Stimulated activated CD4-positive, alpha-beta T cell treated with anti-CD3 and anti-CD28 coated beads, Interleukin-2, amount 100 ng/mL, for 24 hours (primary cell): ENCODE results near the gene SCAPER.

Experiments used
- DNase-seq, 2 donors: peaks; one replicate each; pipeline ENCODE4 v3.0.0-alpha.2; 2020

The SCAPER gene

GRCh38 chr15:76347482-76348055, 557.6 kb downstream of the SCAPER start:
- no peak for DNase-seq

GRCh38 chr15:76346669-76347481, 558.3 kb downstream of the SCAPER start:
- DNase-seq = peak in 1 of 2 donors; percentile 22

- peak in 1 of 2 donors; percentile 19 for DNase-seq
Measured at GRCh38 chr15:76345880-76346668, 559.1 kb downstream of the SCAPER start.

GRCh38 chr15:76345583-76345879, 559.6 kb downstream of the SCAPER start:
- no peak for DNase-seq

- DNase-seq = no peak
Measured at GRCh38 chr15:76344893-76345582, 560.1 kb downstream of the SCAPER start.

- no peak for DNase-seq
Measured at GRCh38 chr15:76343313-76343996, 561.7 kb downstream of the SCAPER start.

- peak in 1 of 2 donors; percentile 27 for DNase-seq
Measured at GRCh38 chr15:76342382-76343201, 562.5 kb downstream of the SCAPER start.

- DNase-seq = no peak
Measured at GRCh38 chr15:76342058-76342381, 563.1 kb downstream of the SCAPER start.

GRCh38 chr15:76341366-76342057, 563.6 kb downstream of the SCAPER start:
- DNase-seq = peak in 1 of 2 donors; percentile 15

GRCh38 chr15:76340803-76341365, 564.3 kb downstream of the SCAPER start:
- DNase-seq = peak; percentile 49 to 64

- peak; percentile 30 to 43 for DNase-seq
Measured at GRCh38 chr15:76340198-76340802, 564.8 kb downstream of the SCAPER start.

- DNase-seq = peak in 1 of 2 donors; percentile 7
Measured at GRCh38 chr15:76339305-76340197, 565.6 kb downstream of the SCAPER start.

GRCh38 chr15:76338486-76339304, 566.4 kb downstream of the SCAPER start:
- DNase-seq = no peak

- peak in 1 of 2 donors; percentile 33 for DNase-seq
Measured at GRCh38 chr15:76337696-76338485, 567.2 kb downstream of the SCAPER start.

GRCh38 chr15:76337059-76337695, 568.0 kb downstream of the SCAPER start:
- DNase-seq = peak in 1 of 2 donors; percentile 16

- peak; percentile 59 to 83 for DNase-seq
Measured at GRCh38 chr15:76336254-76337058, 568.7 kb downstream of the SCAPER start, which contains the start of gene ISL2. ISL2 (plus strand) TSS chr15:76336773; CDS start chr15:76336884, 111 bp downstream.
